Hepatocyte (in vitro differentiated cells): ENCODE data around the gene SPPL2C. TPM values are rescaled to one million over a fixed set of nuclear protein-coding genes. Genes with fewer than 3 reads are reported as not detected.

Experiments
- DNase-seq: peaks from one replicate; pipeline ENCODE4 v3.0.0-alpha.2; 2016; ENCODE audit warnings: low spot score
- H2AFZ ChIP-seq: fragments of 200-600 bp; sonication (generic); 2 replicates; pipeline ENCODE4 v1.6.0; 2016; ENCODE audit warnings: antibody characterized with exemption, mild to moderate bottlenecking
- H3K27ac ChIP-seq: fragments of 200-600 bp; sonication (generic); 2 replicates; pipeline ENCODE4 v1.5.1; 2016; ENCODE audit warnings: mild to moderate bottlenecking
- H3K27me3 ChIP-seq: fragments of 200-600 bp; sonication (generic); 2 replicates; pipeline ENCODE4 v1.6.1; 2016
- H3K36me3 ChIP-seq: fragments of 200-600 bp; sonication (generic); replicated peaks from 2 replicates; pipeline ENCODE4 v1.5.1; 2016; ENCODE audit warnings: low read depth; ENCODE audit not compliant: insufficient read depth
- H3K4me1 ChIP-seq: fragments of 200-600 bp; sonication (generic); 2 replicates; pipeline ENCODE4 v1.5.1; 2016; ENCODE audit warnings: mild to moderate bottlenecking, moderate library complexity; ENCODE audit not compliant: insufficient read depth
- H3K4me2 ChIP-seq: fragments of 200-600 bp; sonication (generic); 2 replicates; pipeline ENCODE4 v1.6.0; 2016
- H3K4me3 ChIP-seq: fragments of 200-600 bp; sonication (generic); 2 replicates; pipeline ENCODE4 v1.5.1; 2016; ENCODE audit warnings: mild to moderate bottlenecking
- H3K79me2 ChIP-seq: fragments of 200-600 bp; sonication (generic); 2 replicates; pipeline ENCODE4 v1.6.0; 2017; ENCODE audit warnings: mild to moderate bottlenecking
- H3K9me2 ChIP-seq: fragments of 200-600 bp; sonication (generic); replicated peaks from 2 replicates; pipeline ENCODE4 v1.6.0; 2017; ENCODE audit warnings: mild to moderate bottlenecking; ENCODE audit not compliant: insufficient read depth
- H3K9me3 ChIP-seq: fragments of 200-600 bp; sonication (generic); 2 replicates; pipeline ENCODE4 v1.5.1; 2016; ENCODE audit warnings: low read depth, mild to moderate bottlenecking
- H4K20me1 ChIP-seq: fragments of 200-600 bp; sonication (generic); 2 replicates; pipeline ENCODE4 v1.6.0; 2016; ENCODE audit warnings: mild to moderate bottlenecking; ENCODE audit not compliant: insufficient read depth, poor library complexity, severe bottlenecking
- EZH2 ChIP-seq: fragments of 200-600 bp; sonication (generic); IDR thresholded peaks from 2 replicates; pipeline ENCODE4 v1.6.1; 2016; ENCODE audit warnings: antibody characterized with exemption, mild to moderate bottlenecking, borderline replicate concordance
- EZH2phosphoT487 ChIP-seq: fragments of 200-600 bp; sonication (generic); IDR thresholded peaks from one replicate; pipeline ENCODE4 v1.6.1; 2018; ENCODE audit warnings: antibody characterized with exemption, mild to moderate bottlenecking, low read depth, moderate library complexity; ENCODE audit not compliant: unreplicated experiment, severe bottlenecking
- WGBS: methylation state at CpG from one replicate; pipeline ENCODE4 v1.1.6; 2016; ENCODE audit warnings: low lambda C conversion rate; ENCODE audit errors: missing lambda C conversion rate; 5-methylcytosine and 5-hydroxymethylcytosine counted together
- polyA plus RNA-seq: library from polyadenylated mRNA; unstranded; fragments of >200 nt; fragmentation: Nextera tagmentation; extraction: Ambion mirVana; gene quantifications from 2 replicates; pipeline ENCODE4 v1.2.1, GENCODE V29; 2016
- total RNA-seq: library from RNA; depleted of rRNA; stranded (reverse); fragments of >200 nt; gene quantifications from 2 replicates; pipeline ENCODE4 v1.2.3, GENCODE V29; 2014
- TF ChIP-seq, protein P1 (sequence below): fragments of 200-600 bp; sonication (generic); IDR thresholded peaks from 2 replicates; pipeline ENCODE4 v1.5.1; 2016; ENCODE audit warnings: antibody characterized with exemption, mild to moderate bottlenecking; ENCODE audit not compliant: poor library complexity

SPPL2C gene
- total and polyA plus RNA-seq, 2 experiments from 2014 or later: not detected

GRCh38 chr17:45828582-45829133, 16.0 kb upstream of the SPPL2C start:
- no peak overlapping the region for H2AFZ ChIP-seq
- H3K27me3 ChIP-seq: no peaks in the 10 kb centered on the region
- H4K20me1 ChIP-seq: no peaks in the 10 kb centered on the region
- WGBS: 66% methylated on average over 14 of the region's 15 CpGs
- H3K4me3 ChIP-seq: no peak overlapping the region
- no peaks in the 10 kb centered on the region for H3K9me2 ChIP-seq
- no peak overlapping the region for H3K4me2 ChIP-seq
- DNase-seq: peak; percentile 49
- H3K36me3 ChIP-seq: no peaks in the 10 kb centered on the region
- no peaks in the 10 kb centered on the region for H3K4me1 ChIP-seq
- no peak overlapping the region for H3K27ac ChIP-seq
- TF ChIP-seq, protein P1, sequence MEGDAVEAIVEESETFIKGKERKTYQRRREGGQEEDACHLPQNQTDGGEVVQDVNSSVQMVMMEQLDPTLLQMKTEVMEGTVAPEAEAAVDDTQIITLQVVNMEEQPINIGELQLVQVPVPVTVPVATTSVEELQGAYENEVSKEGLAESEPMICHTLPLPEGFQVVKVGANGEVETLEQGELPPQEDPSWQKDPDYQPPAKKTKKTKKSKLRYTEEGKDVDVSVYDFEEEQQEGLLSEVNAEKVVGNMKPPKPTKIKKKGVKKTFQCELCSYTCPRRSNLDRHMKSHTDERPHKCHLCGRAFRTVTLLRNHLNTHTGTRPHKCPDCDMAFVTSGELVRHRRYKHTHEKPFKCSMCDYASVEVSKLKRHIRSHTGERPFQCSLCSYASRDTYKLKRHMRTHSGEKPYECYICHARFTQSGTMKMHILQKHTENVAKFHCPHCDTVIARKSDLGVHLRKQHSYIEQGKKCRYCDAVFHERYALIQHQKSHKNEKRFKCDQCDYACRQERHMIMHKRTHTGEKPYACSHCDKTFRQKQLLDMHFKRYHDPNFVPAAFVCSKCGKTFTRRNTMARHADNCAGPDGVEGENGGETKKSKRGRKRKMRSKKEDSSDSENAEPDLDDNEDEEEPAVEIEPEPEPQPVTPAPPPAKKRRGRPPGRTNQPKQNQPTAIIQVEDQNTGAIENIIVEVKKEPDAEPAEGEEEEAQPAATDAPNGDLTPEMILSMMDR: peak; percentile 22
- no peak for TF ChIP-seq EZH2phosphoT487
- no peaks in the 10 kb centered on the region for H3K9me3 ChIP-seq
- no peaks in the 10 kb centered on the region for H3K79me2 ChIP-seq

DNA sequence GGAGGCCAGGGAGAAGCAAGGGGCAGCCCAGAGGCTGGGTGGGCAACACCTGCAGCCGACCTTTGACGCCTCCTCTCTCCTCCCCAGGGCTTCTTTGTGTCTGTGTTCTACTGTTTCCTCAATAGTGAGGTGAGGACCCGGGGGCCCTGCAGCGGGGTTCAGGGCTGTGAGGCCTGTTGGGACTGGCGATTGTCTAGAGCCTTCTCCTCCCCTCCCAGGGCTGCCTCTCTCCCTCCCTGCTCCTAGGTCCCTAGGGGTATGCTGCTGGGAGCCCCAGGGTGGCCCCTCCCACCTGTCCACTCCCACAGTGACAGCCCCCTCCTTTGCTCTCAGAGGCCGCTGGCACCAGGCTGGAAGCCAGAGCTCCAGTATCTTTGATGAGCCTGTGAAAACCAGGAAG, 10.8 kb upstream of the SPPL2C start:
- no peak overlapping the region for H2AFZ ChIP-seq
- no peaks in the 10 kb centered on the region for H3K79me2 ChIP-seq
- H3K27ac ChIP-seq: no peak overlapping the region
- no peak overlapping the region for H3K4me2 ChIP-seq
- H3K9me2 ChIP-seq: no peaks in the 10 kb centered on the region
- no peaks in the 10 kb centered on the region for H3K9me3 ChIP-seq
- WGBS: 63% methylated on average over 6 of the region's 6 CpGs
- H3K36me3 ChIP-seq: no peaks in the 10 kb centered on the region
- H3K27me3 ChIP-seq: no peaks in the 10 kb centered on the region
- H3K4me1 ChIP-seq: no peaks in the 10 kb centered on the region
- no peaks in the 10 kb centered on the region for H4K20me1 ChIP-seq
- H3K4me3 ChIP-seq: no peak overlapping the region
- no peak for DNase-seq
- TF ChIP-seq, protein P1: no peak
- TF ChIP-seq EZH2: no peak
- no peak for TF ChIP-seq EZH2phosphoT487

DNA sequence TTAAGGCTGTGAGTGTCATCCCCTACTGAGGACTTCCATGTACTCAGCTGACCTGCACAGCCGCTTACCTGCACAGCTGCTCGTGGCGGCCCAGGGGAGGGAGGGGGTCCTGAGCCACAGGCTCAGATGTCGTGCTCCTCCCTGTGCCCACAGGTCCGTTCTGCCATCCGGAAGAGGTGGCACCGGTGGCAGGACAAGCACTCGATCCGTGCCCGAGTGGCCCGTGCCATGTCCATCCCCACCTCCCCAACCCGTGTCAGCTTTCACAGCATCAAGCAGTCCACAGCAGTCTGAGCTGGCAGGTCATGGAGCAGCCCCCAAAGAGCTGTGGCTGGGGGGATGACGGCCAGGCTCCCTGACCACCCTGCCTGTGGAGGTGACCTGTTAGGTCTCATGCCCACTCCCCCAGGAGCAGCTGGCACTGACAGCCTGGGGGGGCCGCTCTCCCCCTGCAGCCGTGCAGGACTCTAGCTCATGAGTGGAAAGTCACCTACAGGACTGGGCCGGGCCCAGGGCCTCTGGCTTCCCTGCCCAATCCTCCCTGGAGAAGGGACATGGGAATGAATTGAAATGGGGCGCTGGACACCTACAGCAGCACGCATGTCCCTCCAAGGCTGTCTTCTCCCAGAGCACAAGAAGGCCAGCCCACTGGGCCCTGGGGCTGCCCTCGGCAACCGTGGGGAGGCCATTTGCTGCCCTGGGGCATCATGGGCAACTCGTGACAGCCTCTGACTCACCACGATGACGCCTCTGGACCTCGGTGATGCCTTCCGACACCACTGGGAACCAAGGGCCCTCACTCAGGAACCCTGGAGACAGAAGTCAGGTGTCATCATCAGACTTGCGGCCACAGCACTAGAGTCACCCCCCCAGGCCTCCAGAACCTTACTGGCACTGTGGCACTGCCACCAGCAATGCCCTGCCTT, 9.9 kb upstream of the SPPL2C start:
- Histone ChIP-seq H3K4me3 (no peak overlapping the region), H3K27me3 (no peaks in the 10 kb centered on the region), H3K4me2 (no peak overlapping the region), H4K20me1 (no peaks in the 10 kb centered on the region), H3K4me1 (no peaks in the 10 kb centered on the region), H3K9me2 (no peaks in the 10 kb centered on the region), H3K9me3 (no peaks in the 10 kb centered on the region), H3K27ac (no peak overlapping the region), H2AFZ (no peak overlapping the region), H3K79me2 (no peaks in the 10 kb centered on the region), H3K36me3 (no peaks in the 10 kb centered on the region)
- DNase-seq: no peak
- WGBS: 86% methylated on average over 26 of the region's 26 CpGs
- TF ChIP-seq EZH2phosphoT487: no peak
- no peak for TF ChIP-seq EZH2
- TF ChIP-seq, protein P1: no peak
